Measurements from ENCODE around the gene REN.
A peak's percentile ranks its signal among the peaks of the same experiment; 100 is the strongest.

Gene REN

DNA sequence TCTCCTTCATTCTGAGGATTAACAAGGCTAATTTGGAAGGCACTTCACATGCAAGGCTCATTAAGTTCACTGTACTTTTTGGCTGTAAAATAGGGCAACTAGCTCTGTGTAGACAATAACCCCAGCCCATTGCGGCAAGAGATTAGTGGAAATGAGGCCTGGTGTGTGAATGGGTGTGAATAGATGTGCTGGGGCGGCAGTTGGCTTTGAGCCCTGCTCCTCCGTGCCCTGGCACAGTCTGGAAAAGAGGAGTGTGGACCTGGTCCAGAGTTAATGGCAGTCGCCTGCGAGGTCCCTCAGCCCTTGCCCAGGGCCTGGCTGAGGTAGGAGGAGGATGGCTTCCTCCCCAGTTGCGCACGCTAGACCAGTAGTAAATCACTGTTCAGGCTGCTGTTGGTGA, 25.3 kb upstream of the REN start:
- no peak for DNase-seq (ENCODE audit: low read depth in 2 of 2)

DNA sequence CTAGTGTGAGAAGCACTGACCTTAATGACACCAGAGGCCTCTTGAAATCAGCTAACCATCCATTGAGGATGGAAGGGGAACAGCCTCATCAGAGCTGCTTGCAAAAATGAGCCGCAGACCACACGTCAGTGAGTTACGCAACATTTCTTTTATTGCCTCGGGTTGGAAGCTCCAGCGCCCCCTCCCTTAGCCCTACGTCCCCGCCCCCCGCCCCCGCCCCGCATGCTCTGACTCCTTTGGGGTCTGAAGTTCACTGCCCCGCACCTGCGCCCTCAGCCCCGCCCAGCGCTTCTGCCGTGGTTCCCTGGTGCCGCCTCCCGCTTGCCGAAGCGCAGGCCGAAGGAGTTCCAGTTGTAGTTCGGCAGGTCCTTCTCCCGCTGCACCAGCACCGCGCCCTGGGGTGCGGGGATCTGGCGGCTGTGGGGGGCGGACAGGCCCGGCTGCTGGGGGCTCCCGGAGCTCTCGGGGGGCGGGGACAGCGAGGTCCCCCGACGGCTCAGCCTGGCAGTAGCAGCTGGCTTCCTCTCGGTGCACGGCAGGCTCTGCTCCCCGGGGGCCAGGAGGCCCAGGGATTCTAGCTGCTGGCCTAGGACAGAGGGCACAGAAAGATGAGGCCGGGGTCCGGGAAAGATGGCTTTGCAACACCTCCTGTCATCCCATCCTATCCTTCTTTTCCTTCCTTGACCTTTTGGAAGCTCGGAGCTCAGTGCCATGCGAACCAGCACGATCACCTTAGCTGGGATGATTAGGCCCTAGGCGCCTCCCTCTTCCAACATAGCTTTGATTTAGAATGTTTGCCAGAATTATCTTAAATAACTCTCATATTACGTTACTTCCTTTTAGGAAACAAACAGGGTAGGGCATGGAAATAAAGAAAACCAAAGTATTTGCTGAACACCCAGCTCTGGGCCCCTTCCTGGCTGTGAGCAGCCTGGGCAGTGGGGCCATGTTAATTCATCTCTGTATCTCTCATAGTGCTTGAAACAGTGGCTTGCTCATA, 24.4 kb upstream of the REN start:
- peak in 1 of 2 donors; percentile 11 for DNase-seq (ENCODE audit: low read depth in 2 of 2)

DNA sequence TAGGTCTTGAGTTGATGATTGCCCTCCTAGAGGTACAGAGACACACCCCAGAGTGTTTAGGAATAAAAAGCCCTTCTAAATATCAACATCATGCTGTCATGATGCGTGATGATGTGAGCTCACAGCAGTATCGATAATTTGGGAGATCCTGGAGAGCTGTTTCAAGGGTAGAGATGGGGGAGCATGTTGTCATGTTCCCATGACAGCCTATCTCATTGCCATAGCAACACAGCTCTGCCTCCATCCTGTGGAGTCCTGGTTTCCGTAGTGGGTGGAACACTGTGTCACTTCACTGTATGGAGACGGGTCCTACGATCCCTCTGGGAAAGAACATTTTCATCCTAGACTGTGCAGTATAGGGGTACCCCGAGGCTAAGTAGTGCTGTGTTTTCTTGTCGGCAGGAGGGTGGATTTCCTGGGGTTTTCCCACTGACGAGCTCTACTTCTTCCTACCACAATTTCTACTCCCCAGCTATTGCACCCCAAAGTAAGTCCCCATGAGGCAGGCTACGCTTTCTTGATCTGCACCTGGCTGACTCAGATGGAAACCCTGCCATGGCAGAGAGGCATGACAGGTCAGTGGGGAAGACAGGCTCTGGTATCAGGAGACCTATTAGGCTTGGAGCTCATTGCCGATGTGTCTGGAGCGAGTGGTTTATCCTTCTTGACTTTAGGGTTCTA, 23.0 kb upstream of the REN start:
- no peak for DNase-seq (ENCODE audit: low read depth in 2 of 2)

DNA sequence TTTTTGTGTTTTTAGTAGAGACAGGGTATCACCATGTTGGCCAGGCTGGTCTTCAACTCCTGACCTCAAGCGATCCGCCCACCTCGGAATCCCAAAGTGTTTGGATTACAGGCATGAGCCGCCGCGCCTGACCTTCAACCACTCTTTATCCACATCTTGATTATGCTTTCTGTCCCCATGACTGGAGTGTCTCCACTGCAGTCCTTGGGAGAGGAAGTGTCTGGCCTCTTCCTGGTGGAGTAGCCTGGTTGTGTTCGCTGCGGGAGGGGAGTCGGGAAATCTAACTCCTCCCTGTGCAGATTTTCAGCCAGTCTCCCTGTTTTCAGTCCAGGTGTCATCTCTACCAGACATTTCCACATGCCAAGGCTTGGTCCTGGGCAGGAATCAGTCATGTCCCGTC, 20.5 kb upstream of the REN start:
- no peak for DNase-seq (ENCODE audit: low read depth in 2 of 2)

DNA sequence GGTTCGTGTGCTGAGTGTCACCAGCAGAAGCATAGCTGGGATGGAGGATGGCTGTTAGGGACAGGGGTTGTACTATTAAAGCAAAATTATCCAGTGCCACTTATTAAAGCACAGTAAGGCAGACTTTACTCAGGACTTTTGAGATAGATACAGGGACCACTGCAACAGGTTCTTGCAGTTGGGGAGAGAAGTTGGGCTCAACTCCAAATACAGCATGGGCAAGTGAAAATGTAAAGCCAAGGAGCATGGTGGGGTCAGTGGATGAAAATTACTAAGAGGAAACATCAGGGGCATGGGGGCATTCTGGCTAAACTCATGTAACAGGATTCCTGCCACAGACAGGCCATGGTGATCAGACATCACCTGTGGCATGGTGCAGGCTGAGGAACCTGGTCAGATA, 15.0 kb upstream of the REN start:
- no peak for DNase-seq (ENCODE audit: low read depth in 2 of 2)

DNA sequence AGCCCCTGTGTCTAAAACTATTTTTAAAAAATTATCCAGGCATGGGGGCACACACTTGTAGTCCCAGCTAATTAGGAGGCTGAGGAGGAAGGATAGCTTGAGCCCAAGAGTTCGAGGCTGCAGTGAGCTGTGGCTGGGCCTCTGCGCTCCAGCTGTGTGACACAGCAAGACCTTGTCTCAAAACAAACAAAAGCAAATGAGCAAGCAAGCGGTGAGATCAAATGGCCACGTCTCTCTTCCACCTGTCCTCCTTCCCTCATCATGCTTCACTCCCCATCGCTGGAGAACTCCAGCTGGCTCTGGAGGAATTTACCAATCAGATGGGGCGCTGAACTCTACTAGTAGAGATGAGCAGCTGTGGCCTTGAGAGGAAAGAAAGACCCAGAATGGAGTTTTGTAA, 14.0 kb upstream of the REN start:
- no peak for DNase-seq (ENCODE audit: low read depth in 2 of 2)

DNA sequence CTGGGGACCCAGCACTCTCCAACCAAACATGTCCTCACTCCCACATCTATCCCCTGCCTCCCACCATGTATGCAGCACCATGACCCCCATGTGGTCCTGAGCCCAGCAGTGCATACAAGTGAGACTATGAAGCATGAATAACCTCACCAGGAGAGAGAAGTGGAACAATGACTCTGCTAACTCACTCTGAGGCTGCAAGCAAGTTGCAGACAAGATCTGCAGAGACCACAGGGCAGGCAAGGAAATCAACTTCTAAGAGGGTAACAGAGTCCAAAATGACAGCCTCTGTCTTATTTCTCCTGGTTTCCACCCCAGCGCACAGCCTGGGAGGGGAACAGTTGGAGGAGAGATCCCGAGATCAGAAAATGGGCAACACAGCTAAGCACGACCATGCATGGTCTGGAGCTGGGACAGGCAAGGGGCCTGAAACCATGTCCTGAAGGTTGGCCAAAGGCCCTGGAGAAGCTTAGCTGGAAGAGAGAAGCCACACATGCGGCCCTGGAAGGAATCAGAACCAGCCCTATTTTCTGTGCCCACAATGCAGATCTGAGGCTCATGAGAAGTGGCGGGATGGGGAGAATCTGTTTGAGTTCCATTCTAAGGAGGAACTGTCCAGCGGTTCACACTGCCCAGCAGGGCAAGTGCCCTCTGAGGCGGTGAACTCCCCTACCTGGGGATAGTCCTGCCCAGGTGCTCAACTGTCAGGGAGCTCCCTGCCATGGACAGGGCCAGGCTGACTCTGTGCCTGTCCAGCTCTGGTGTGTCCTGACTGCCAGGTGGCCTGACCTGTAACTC, 12.5 kb upstream of the REN start:
- DNase-seq (ENCODE audit: low read depth in 2 of 2) = no peak

DNA sequence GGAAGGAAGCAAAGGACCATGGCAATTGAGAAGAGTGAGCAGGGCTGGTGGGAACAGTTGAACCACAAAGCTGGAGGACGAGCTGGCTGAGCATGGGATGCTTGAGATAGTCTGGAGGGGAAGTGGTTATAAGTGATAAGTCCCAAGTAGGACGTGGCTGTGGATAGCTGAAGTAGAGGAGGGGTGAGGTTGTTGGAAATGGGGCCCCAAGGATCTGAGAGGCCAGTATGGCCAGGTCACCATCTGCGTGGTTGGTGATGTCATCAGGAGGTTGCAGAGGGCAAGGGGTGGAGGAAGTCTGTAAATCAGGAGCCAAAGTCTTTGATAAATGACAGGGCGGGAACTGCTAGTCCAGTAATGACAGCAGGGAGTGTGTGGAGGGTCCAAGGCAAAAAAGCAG, 11.0 kb upstream of the REN start:
- no peak for DNase-seq (ENCODE audit: low read depth in 2 of 2)

DNA sequence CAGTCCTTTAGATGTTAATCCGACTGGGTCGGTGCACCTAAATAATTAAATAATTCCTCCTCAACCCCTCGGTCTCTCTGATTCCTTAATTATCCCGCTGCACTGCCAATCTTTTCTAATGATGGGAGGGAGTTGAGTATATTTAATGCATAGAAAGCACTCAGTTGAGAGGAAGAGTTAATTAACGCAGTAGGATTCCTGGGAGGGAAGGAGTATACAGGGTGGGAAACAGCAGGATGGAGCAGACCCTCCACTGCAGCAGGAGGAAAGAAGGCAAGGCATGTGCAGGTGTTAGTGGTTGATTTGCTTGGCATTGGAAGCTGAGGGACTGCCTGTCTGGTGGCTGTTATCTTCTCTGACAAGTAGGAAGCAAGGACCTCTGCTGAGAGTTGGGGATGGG, 9.9 kb upstream of the REN start:
- DNase-seq (ENCODE audit: low read depth in 2 of 2) = no peak

DNA sequence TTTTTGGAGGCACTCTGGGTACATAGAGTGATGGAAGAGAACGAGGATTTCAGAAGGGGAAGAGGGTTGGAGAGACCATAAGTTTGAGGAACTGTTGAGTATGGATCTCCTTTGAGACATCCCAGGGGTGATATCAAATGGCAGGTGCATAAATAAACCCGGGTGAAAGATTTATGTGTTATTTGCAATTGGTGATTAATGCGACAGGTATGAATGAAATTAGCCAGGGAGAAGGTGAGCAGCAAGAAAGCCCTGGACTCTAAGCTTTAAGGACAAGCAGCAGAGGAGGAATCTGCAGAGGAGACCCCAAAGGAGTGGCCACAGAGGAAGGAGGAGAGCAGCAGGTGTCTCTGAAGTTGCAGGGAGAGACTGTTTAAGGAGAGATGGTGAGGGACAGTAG, 8.8 kb upstream of the REN start:
- DNase-seq (ENCODE audit: low read depth in 2 of 2) = no peak

DNA sequence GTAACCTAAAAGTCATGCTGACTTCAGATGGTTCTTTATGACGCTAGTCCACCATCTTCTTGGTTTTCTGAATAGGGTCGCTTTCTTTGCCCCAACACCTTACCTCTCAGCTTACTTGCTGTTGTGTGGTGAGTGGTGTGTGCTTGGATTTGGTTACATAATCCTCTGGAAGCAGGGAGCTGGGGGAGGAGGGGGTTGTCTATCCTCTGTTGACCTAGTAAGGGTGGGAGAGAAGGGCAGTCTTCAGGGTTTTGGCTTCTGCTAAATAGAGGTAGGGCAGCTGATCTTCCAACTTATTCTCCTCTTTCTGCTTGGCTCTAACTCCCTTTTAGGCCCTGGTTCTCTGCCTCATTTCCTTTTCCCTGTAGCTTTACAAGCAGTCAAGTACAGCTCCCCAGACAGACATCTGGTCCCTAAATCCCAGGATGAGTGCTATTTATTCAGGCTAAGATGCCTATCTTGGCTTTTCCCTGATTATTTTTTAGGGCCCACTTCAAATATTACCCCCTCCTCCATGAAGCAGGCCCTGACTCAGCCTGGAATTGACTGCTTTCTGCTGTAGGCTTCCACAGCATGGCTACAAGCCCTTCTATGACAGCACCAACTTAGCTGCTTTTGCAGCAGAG, 6.4 kb upstream of the REN start:
- DNase-seq (ENCODE audit: low read depth in 2 of 2) = no peak

DNA sequence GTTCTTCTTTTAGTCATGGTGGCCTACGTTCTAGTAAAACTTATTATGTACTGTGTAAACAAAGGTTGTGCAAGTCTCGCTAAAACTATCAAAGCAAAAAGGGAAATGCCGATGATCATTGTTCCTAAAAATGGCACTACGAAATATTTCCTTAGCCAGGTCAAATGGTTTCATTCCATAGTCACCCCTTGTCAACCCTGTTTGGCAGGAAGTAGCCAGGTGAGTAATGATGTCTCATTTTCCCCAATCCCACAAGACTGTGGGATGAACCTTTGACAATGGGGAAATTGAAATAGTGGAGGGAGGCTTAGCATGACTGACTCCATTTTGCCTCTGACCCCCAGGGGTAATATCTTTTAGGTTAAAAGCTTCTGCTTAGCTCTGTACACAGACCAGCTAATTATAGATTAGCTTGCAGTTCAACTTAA, 5.6 kb upstream of the REN start:
- no peak for DNase-seq (ENCODE audit: low read depth in 2 of 2)

DNA sequence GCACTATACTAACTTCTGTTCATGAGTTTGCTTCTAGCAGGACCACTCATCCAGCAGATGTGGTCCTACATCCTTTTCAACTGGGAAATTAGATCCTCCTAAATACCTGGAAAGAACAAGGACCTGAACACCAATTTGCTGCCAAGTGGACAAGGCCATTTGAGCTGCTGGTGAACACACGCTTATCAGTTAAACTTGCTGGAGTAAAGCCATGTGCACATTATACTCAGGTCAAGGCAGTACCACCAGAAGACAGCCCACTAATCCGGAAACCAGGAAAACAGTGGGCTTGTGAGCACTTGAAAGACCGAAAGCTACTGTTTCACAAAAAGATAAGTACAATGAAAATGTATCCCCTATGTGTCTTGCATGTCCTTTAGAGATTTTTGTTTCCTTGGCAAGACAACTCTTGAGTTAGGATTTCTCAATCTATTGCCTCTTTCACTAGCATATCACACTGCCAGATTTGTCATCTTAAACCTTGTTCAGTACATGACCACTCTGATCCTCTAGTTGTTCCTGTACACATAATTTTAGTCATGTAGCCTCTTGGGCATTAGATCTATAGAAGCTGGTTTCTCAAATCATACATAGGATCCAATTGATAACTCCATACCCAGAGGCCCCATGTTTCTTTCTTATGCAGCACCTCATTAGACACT, 4.5 kb upstream of the REN start:
- no peak for DNase-seq (ENCODE audit: low read depth in 2 of 2)

DNA sequence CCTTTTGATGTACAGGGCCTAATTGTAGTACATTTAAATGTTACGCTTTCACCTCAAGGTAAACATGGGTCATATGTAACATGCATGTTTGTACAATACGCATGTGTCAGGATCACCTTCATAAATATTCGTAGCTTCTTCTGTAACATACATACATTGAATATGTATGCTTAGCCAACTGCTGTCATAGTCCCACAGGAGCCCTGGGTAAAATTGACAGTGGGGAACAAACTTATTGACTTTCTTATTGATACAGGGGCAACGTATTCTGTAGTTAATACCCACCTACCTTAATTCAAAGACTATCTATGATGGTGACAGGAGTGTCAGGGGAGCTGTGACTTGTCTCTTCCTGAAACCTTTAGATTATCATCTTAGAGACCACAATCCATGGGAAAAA, 3.7 kb upstream of the REN start:
- no peak for DNase-seq (ENCODE audit: low read depth in 2 of 2)

DNA sequence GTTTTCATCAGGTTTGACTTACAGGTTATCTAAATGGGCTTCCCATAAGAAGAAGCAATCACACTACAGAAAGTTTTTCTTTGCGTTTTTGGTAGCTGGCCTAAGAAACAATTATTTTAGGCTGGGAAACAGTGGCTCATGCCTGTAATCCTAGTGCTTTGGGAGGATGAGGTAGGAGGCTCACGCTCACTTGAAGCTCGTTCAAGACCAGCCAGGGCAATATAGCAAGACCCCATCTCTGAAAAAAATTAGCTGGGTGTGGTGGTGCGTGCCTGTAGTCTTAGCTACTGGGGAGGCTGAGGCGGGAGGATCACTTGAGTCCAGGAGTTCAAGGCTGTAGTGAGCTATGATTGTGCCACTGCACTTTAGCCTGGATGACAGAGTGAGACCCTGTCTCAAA, 1.6 kb upstream of the REN start:
- DNase-seq (ENCODE audit: low read depth in 2 of 2) = no peak

DNA sequence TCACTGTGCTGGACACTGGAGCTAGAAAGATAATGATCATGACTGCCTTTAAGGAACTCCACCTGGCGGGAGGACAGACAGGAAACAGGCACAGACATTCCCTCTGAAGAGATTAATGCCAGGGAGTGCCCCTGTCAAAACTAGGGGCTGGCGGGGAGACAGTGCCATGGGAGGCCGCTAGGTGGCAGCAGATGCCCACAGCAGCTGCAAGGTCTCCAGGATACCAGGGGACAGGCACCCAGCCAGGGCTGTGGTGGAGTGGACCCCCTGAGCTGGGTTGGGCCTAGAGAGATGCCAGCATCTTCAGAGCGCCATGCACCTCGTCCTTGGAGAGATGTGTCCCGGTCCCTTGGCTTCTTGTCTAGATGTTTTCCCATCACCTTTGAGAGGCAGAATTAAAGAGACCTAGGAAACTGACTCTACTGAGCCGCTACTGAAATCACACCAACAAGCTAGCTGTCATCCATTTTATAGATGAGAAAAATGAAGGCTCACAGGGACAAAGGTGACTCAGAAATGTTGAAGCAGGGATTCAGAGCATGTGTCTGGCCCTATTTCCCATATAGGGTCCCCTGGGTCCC, 3.6 kb downstream of the REN start:
- peak; percentile 50 to 64 for DNase-seq (ENCODE audit: low read depth in 2 of 2)

DNA sequence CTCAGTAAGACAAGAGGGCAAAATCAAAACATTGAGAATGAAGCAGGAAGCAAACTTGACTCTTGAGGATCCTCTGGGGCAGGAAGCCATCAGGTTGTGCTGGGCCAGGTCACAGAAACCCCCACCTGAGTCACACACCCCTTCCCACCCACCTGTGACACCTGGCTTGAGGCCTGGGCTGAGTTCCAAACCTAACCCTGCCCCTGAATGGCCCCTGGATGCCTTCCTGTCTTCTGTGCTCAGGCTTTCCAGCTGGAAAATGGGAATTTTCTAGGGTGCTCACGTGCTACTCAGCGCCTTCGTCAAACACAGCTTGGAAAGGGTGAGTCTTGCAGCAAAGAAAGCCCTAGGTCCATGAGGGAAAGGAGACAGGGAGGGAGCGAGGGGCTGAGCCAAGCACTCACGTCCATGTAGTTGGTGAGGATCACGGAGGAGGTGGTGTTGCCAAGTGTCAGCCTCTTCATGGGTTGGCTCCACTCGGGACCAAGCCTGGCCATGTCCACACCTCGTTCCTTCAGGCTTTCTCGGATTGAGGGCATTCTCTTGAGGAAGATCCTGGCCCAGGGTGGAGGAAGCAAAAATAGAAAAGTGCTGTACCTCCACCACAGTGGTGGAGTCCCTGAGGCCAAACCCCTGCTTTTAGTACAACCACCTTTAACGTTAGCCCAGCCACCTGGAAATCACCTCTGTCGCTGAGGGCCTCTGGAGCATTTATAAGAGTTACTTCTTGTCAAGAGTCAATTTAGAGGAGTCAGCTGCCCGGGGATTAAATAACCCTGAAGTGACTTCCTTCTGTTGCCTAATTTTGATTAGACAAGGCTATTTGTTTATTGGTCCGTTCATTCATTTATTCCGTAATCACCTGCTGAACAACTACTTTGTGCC, 4.3 kb downstream of the REN start:
- no peak for DNase-seq (ENCODE audit: low read depth in 2 of 2)

DNA sequence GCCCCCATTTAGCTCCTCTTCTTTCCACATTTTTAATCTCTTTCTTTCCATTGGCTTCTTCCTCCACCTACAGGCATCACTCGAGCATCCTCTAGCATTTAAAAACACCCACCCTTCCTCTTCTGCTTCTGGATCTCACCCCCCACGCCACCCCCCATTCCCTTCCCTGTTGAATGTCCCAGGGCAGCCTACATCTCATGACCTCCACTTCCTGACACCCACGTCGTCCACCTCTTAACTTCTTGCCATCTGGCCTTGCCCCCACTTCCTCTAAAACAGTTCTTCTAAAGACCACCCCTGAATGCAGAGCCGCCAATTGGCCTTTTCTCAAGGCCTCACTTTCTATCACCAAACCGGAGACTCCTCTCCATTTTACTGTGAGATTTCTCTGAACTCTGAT, 8.2 kb downstream of the REN start:
- DNase-seq (ENCODE audit: low read depth in 2 of 2) = no peak

DNA sequence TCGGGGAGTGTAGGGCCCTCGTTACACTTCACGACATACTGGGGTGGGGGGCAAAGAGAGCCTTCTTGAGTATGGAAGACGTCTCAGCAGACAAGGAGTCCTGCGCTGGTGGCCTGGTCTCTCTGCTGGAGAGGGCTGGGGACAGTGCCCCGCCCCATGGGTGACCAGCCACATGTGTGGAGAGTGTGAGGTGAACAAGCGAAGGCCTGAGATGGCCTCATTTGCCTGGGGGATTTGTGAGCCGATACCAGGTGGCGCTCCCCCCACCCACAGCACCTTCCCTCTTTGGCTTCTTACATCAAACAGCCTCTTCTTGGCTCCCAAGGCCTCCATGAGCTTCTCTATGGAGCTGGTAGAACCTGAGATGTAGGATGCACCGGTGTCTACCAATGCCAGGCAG, 10.3 kb downstream of the REN start:
- DNase-seq (ENCODE audit: low read depth in 2 of 2) = no peak

Measured in stimulated activated CD8-positive, alpha-beta memory T cell treated with anti-CD3 and anti-CD28 coated beads, Interleukin-15, amount 100 ng/mL, for 4 hours (primary cell).